GM12873 (cell line): ENCODE results near the gene RASAL1.

Experiments used
- CTCF ChIP-seq: IDR thresholded peaks from 2 replicates; pipeline ENCODE4 v1.5.1; 2012; ENCODE audit warnings: low read depth, mild to moderate bottlenecking, moderate library complexity, low read length, control low read depth; ENCODE audit not compliant: insufficient read depth; ENCODE audit errors: missing control alignments

Gene RASAL1

GRCh38 chr12:113115455-113116126 is 20.0 kb downstream of the RASAL1 start:
- no peak for TF ChIP-seq CTCF

GRCh38 chr12:113114447-113115178 is 20.9 kb downstream of the RASAL1 start:
- no peak for TF ChIP-seq CTCF

- no peak for TF ChIP-seq CTCF
These were observed 22.2 kb downstream of the RASAL1 start for GRCh38 chr12:113113397-113113796.

GRCh38 chr12:113112043-113112899 is 23.3 kb downstream of the RASAL1 start:
- no peak for TF ChIP-seq CTCF

GRCh38 chr12:113111247-113111646 is 24.3 kb downstream of the RASAL1 start:
- TF ChIP-seq CTCF: no peak

- no peak for TF ChIP-seq CTCF
These were observed 25.5 kb downstream of the RASAL1 start for GRCh38 chr12:113109872-113110599.
